SK-N-SH (cell line): ENCODE measurements around the gene SFXN1. TPM values are rescaled to one million over a fixed set of nuclear protein-coding genes. Genes with fewer than 3 reads are reported as not detected.

ENCODE experiments used
- CTCF ChIA-PET: fragments of 300-600, 350-600 bp; formaldehyde crosslinking; extraction: SDS; loops from one replicate; lab custom pipeline; 2021; lab: Yijun Ruan, JAX
- POLR2A ChIA-PET: fragments of 350-600 bp; sonication (Branson Sonifier 250); formaldehyde crosslinking; extraction: SDS; loops from one replicate; lab custom pipeline; 2020; ENCODE audit warnings: antibody characterized with exemption, inconsistent platforms; lab: Yijun Ruan, JAX
- DNase-seq: peaks from one replicate; pipeline ENCODE4 v3.0.0; 2012
- H2AFZ ChIP-seq: fragments of 200-600 bp; sonication (generic); 2 replicates; pipeline ENCODE4 v1.8.1; 2016; ENCODE audit warnings: antibody characterized with exemption, mild to moderate bottlenecking, low read depth
- H3F3A ChIP-seq: fragments of 200-600 bp; sonication (generic); replicated peaks from 2 replicates; pipeline ENCODE3; 2016; ENCODE audit warnings: antibody characterized with exemption, mild to moderate bottlenecking; ENCODE audit not compliant: insufficient read depth
- H3K27ac ChIP-seq, 2 experiments: fragments of 200-500 bp in 1 of 2; fragments of 200-600 bp in 1 of 2; sonication (Bioruptor generic) in 1 of 2; sonication (generic), shearing (Covaris generic) in 1 of 2; 2 replicates each; pipeline versions ENCODE4 v1.5.1 to v1.6.1; 2014 to 2016; ENCODE audit warnings: low read depth in 2 of 2, inconsistent platforms in 1 of 2, low read length in 1 of 2, mild to moderate bottlenecking in 1 of 2, mixed read lengths in 1 of 2
- H3K27me3 ChIP-seq: fragments of 200-600 bp; sonication (generic), shearing (Covaris generic); 2 replicates; pipeline ENCODE4 v1.6.1; 2016; ENCODE audit warnings: mixed run types; ENCODE audit not compliant: insufficient read depth
- H3K36me3 ChIP-seq, 2 experiments: fragments of 200-500 bp in 1 of 2; fragments of 200-600 bp in 1 of 2; sonication (Bioruptor generic) in 1 of 2; sonication (generic) in 1 of 2; replicated peaks in 1 of 2; 2 replicates each; pipeline versions ENCODE3 to v1.5.1; 2014 to 2016; ENCODE audit warnings: low read length in 1 of 2, mild to moderate bottlenecking in 1 of 2; ENCODE audit not compliant: insufficient read depth in 2 of 2, control insufficient read depth in 1 of 2
- H3K4me1 ChIP-seq, 2 experiments: fragments of 200-500 bp in 1 of 2; fragments of 200-600 bp in 1 of 2; sonication (Bioruptor generic) in 1 of 2; sonication (generic), shearing (Covaris generic) in 1 of 2; 2 replicates each; pipeline versions ENCODE4 v1.5.1 to v1.6.1; 2014 to 2016; ENCODE audit warnings: low read depth in 1 of 2, low read length in 1 of 2, mixed run types in 1 of 2; ENCODE audit not compliant: insufficient read depth in 2 of 2, control insufficient read depth in 1 of 2
- H3K4me2 ChIP-seq: fragments of 200-600 bp; sonication (generic), shearing (Covaris generic); 2 replicates; pipeline ENCODE4 v1.6.1; 2017; ENCODE audit warnings: mixed run types
- H3K4me3 ChIP-seq, 2 experiments: fragments of 200-500 bp in 1 of 2; fragments of 200-600 bp in 1 of 2; sonication (Bioruptor generic) in 1 of 2; sonication (generic), shearing (Covaris generic) in 1 of 2; 2 replicates each; pipeline versions ENCODE4 v1.5.1 to v1.8.1; 2014 to 2016; ENCODE audit warnings: low read depth in 2 of 2, inconsistent platforms in 1 of 2, low read length in 1 of 2, mild to moderate bottlenecking in 1 of 2, mixed read lengths in 1 of 2, moderate library complexity in 1 of 2
- H3K79me2 ChIP-seq: fragments of 200-600 bp; sonication (generic); 2 replicates; pipeline ENCODE4 v1.8.1; 2017; ENCODE audit warnings: mild to moderate bottlenecking; ENCODE audit not compliant: insufficient read depth
- H3K9ac ChIP-seq: fragments of 200-600 bp; sonication (generic); 2 replicates; pipeline ENCODE4 v1.6.1; 2017; ENCODE audit warnings: mixed run types
- H3K9me2 ChIP-seq: fragments of 200-600 bp; sonication (generic); 2 replicates; pipeline ENCODE4 v1.6.1; 2017; ENCODE audit warnings: mixed run types
- H3K9me3 ChIP-seq: fragments of 200-600 bp; sonication (generic); 2 replicates; pipeline ENCODE4 v1.6.1; 2017; ENCODE audit warnings: mixed run types, mild to moderate bottlenecking, moderate library complexity
- H4K20me1 ChIP-seq: fragments of 200-600 bp; sonication (generic); 2 replicates; pipeline ENCODE4 v1.6.1; 2017; ENCODE audit warnings: mild to moderate bottlenecking, mixed run types; ENCODE audit not compliant: insufficient read depth
- EP300 ChIP-seq, 2 experiments: IDR thresholded peaks; 2 replicates each; pipeline versions ENCODE4 v1.4.0 to v1.6.1; 2012; ENCODE audit warnings: borderline replicate concordance in 1 of 2, low read depth in 1 of 2, low read length in 1 of 2
- FOXJ3 ChIP-seq: sonication (generic); formaldehyde crosslinking; IDR thresholded peaks from 2 replicates; pipeline ENCODE4 v1.5.1; 2020; ENCODE audit warnings: mild to moderate bottlenecking, missing genetic modification reagents
- GABPA ChIP-seq: IDR thresholded peaks from 2 replicates; pipeline ENCODE4 v1.4.0; 2012; ENCODE audit warnings: low read depth, mild to moderate bottlenecking
- GATA2 ChIP-seq: sonication (generic); formaldehyde crosslinking; IDR thresholded peaks from 2 replicates; pipeline ENCODE4 v1.5.0; 2020; ENCODE audit warnings: mild to moderate bottlenecking, missing genetic modification reagents
- JUND ChIP-seq: IDR thresholded peaks from 2 replicates; pipeline ENCODE4 v1.4.0; 2012
- MEF2A ChIP-seq: IDR thresholded peaks from 2 replicates; pipeline ENCODE4 v1.4.0; 2012; ENCODE audit warnings: low read depth, borderline replicate concordance
- PBX3 ChIP-seq: IDR thresholded peaks from 2 replicates; pipeline ENCODE4; 2012
- RAD21 ChIP-seq: IDR thresholded peaks from 2 replicates; pipeline ENCODE4 v1.6.1; 2012; ENCODE audit warnings: mild to moderate bottlenecking, low read length
- RFX5 ChIP-seq: IDR thresholded peaks from 2 replicates; pipeline ENCODE4 v1.6.1; 2012; ENCODE audit warnings: mild to moderate bottlenecking, improper control_type of control experiment, low read length
- RXRA ChIP-seq: IDR thresholded peaks from 2 replicates; pipeline ENCODE4 v1.4.0; 2012; ENCODE audit warnings: low read depth, mild to moderate bottlenecking, borderline replicate concordance
- TCF12 ChIP-seq: IDR thresholded peaks from 2 replicates; pipeline ENCODE4 v1.4.0; 2012
- TEAD4 ChIP-seq: IDR thresholded peaks from 2 replicates; pipeline ENCODE4 v1.4.0; 2012; ENCODE audit warnings: mild to moderate bottlenecking, borderline replicate concordance; ENCODE audit not compliant: insufficient read depth
- ZBTB33 ChIP-seq: IDR thresholded peaks from 2 replicates; pipeline ENCODE4 v1.4.0; 2012; ENCODE audit warnings: low read depth, borderline replicate concordance
- WGBS: methylation state at CpG from one replicate; pipeline ENCODE4 v1.1.6; 2017; ENCODE audit warnings: low lambda C conversion rate; 5-methylcytosine and 5-hydroxymethylcytosine counted together
- polyA plus RNA-seq, 3 experiments: library from polyadenylated mRNA; depleted of rRNA; stranded (reverse); fragments of >200 nt; gene quantifications; 2 replicates each; pipeline ENCODE4 v1.2.3, GENCODE V29; 2012
- TF ChIP-seq, protein P1 (sequence below): IDR thresholded peaks from 2 replicates; pipeline ENCODE4 v1.4.0; 2012; ENCODE audit warnings: low read depth
- TF ChIP-seq, protein P2 (sequence below): fragments of 200-600 bp; sonication (generic); IDR thresholded peaks from 2 replicates; pipeline ENCODE4 v1.6.1; 2017; ENCODE audit warnings: antibody characterized with exemption, mild to moderate bottlenecking, moderate library complexity

Gene SFXN1
- polyA plus RNA-seq, 1 of the 3 experiments (the other 2 are of a cell fraction): 73.6 TPM

DNA sequence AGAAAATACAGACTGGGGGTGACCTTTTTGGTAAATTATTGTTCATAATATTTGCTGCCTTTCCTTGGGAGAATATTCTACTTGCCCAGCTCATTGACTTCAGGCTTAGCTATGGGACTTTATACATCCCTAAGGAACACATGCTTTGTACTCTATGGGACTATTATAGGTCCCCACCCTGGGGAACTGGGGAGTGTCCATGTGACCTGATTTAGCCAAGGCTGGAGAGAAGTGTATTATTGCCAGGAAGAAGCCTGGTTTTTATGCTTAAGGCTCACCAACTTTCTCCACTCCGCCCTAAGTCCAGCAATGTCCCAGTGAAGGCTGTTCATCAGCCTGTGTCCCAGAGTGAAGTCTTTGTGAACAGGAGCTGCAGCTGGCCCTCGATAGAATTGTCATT lies 17.8 kb upstream of the SFXN1 start:
- POLR2A ChIA-PET: no interaction called here
- Histone ChIP-seq H4K20me1 (no peaks in the 10 kb centered on the region), H2AFZ (no peak overlapping the region), H3K4me1 (no peaks in the 10 kb centered on the region; a peak in 1 of 4 replicates), H3K27ac (no peak overlapping the region), H3K9ac (no peak overlapping the region), H3K4me2 (no peak overlapping the region), H3K9me3 (no peaks in the 10 kb centered on the region), H3F3A (no peaks in the 10 kb centered on the region), H3K4me3 (no peak overlapping the region), H3K36me3 (no peaks in the 10 kb centered on the region), H3K9me2 (no peaks in the 10 kb centered on the region), H3K79me2 (no peaks in the 10 kb centered on the region)
- WGBS: 86% methylated on average over 1 of the region's 2 CpGs
- CTCF ChIA-PET: interaction anchor here (1.0 to 2.0 kb wide), 5 partner anchors 9 to 509 kb away, joined by 3 to 10 read pairs (median 7); no protein-coding TSS in a partner anchor
- no peak for DNase-seq
- TF ChIP-seq EP300 (IDR thresholded peaks at IDR 0.05; ENCODE audit: borderline replicate concordance in 1 of 2, low read depth in 1 of 2, low read length in 1 of 2): no peak
- no peak for TF ChIP-seq ZBTB33
- no peak for TF ChIP-seq TCF12
- TF ChIP-seq, protein P1, sequence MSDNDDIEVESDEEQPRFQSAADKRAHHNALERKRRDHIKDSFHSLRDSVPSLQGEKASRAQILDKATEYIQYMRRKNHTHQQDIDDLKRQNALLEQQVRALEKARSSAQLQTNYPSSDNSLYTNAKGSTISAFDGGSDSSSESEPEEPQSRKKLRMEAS: no peak
- TF ChIP-seq, protein P2, sequence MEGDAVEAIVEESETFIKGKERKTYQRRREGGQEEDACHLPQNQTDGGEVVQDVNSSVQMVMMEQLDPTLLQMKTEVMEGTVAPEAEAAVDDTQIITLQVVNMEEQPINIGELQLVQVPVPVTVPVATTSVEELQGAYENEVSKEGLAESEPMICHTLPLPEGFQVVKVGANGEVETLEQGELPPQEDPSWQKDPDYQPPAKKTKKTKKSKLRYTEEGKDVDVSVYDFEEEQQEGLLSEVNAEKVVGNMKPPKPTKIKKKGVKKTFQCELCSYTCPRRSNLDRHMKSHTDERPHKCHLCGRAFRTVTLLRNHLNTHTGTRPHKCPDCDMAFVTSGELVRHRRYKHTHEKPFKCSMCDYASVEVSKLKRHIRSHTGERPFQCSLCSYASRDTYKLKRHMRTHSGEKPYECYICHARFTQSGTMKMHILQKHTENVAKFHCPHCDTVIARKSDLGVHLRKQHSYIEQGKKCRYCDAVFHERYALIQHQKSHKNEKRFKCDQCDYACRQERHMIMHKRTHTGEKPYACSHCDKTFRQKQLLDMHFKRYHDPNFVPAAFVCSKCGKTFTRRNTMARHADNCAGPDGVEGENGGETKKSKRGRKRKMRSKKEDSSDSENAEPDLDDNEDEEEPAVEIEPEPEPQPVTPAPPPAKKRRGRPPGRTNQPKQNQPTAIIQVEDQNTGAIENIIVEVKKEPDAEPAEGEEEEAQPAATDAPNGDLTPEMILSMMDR: no peak
- no peak for TF ChIP-seq RXRA
- no peak for TF ChIP-seq MEF2A
- TF ChIP-seq FOXJ3 (CRISPR knock-in tag): no peak
- TF ChIP-seq PBX3: no peak
- no peak for TF ChIP-seq GATA2 (CRISPR knock-in tag)
- TF ChIP-seq RAD21: no peak
- TF ChIP-seq JUND: no peak
- no peak for TF ChIP-seq RFX5
- TF ChIP-seq TEAD4: no peak
- TF ChIP-seq GABPA: no peak
- TF ChIP-seq, all 33 proteins: peak for 0
- no peaks in the 10 kb centered on the region for H3K27me3 ChIP-seq
